Measurements from ENCODE around the gene GNG12.

GRCh38 chr1:67672260-67672803 is 160.9 kb downstream of the GNG12 start:
- no peak for TF ChIP-seq CTCF (IDR thresholded peaks at IDR 0.05)
- TF ChIP-seq POLR2A (IDR thresholded peaks at IDR 0.05), result no peak
- no peak for TF ChIP-seq POLR2AphosphoS5 (IDR thresholded peaks at IDR 0.05)

Measured in stomach (tissue), 4 donors.